ENCODE results near the gene TAF4.

Gene TAF4

DNA sequence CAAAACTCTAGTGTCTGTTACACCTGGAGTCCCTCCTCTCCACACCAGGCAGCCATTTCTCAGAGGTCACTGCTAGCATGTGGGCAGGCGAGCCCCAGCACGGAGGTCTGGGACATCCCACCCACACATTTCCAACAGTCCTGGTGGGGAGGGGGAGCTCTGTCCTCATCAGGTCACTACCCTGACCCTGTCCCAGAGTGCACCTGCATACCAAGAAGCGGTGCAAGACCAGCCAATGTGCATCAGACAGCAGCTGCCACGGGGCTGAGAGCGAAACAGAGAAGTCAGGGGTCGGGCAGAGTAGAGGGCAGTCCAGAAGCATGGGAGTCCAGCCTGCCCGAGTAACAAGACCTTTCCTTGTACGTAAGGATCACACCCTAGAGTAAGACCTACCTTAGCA is 71.1 kb downstream of the TAF4 start:
- Histone ChIP-seq H3K4me1 (ENCODE audit: insufficient read depth, insufficient read length) (no peaks in the 10 kb centered on the region), H3K27me3 (ENCODE audit: insufficient read depth, insufficient read length) (no peaks in the 10 kb centered on the region), H3K9ac (ENCODE audit: insufficient read length, low read depth) (no peak overlapping the region), H3K9me3 (ENCODE audit: insufficient read depth, low read length) (0 out of 2 replicates have a peak, but pooled peaks cover 8% of the 10 kb centered on the region), H3K4me3 (ENCODE audit: insufficient read length, low read depth) (no peak overlapping the region), H3K36me3 (ENCODE audit: insufficient read depth, insufficient read length, low read length) (peaks cover 85% of the 10 kb centered on the region)
- TF ChIP-seq SUZ12 (IDR thresholded peaks at IDR 0.05; ENCODE audit: extremely low read depth, insufficient read depth, insufficient read length) (no peak), YY1 (IDR thresholded peaks at IDR 0.05; ENCODE audit: insufficient read depth, insufficient read length) (no peak), ZNF274 (IDR thresholded peaks at IDR 0.05; ENCODE audit: low read depth, low read length) (no peak)
- DNase-seq (ENCODE audit: low read depth, low spot score) = no peak

DNA sequence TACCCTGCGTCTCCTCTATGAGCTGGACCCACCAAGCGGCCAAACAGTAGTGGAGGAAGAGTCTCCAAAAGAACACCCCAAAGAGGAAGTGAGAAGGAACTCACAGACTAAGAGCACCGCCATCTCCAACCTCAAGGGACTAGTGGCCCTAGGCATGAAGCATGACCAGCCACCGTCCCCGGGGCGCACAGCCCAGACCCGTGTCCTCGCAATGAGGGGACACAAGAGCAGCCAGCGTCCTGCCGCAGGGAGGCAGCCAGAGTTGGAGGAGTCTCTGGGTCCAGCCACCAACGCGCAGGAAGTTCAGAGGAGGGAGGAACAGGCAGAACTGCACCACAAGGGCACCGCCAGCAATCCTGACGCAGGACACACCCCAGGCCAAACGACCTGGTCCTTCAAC is 72.6 kb downstream of the TAF4 start:
- H3K9ac ChIP-seq (ENCODE audit: insufficient read length, low read depth) = no peak overlapping the region
- TF ChIP-seq ZNF274 (IDR thresholded peaks at IDR 0.05; ENCODE audit: low read depth, low read length) (no peak), YY1 (IDR thresholded peaks at IDR 0.05; ENCODE audit: insufficient read depth, insufficient read length) (no peak), SUZ12 (IDR thresholded peaks at IDR 0.05; ENCODE audit: extremely low read depth, insufficient read depth, insufficient read length) (no peak)
- H3K4me3 ChIP-seq (ENCODE audit: insufficient read length, low read depth) = no peak overlapping the region
- no peak for DNase-seq (ENCODE audit: low read depth, low spot score)
- no peaks in the 10 kb centered on the region for H3K27me3 ChIP-seq (ENCODE audit: insufficient read depth, insufficient read length)
- peaks cover 82% of the 10 kb centered on the region for H3K36me3 ChIP-seq (ENCODE audit: insufficient read depth, insufficient read length, low read length)
- 0 out of 2 replicates have a peak, but pooled peaks cover 8% of the 10 kb centered on the region for H3K9me3 ChIP-seq (ENCODE audit: insufficient read depth, low read length)
- no peaks in the 10 kb centered on the region for H3K4me1 ChIP-seq (ENCODE audit: insufficient read depth, insufficient read length)

DNA sequence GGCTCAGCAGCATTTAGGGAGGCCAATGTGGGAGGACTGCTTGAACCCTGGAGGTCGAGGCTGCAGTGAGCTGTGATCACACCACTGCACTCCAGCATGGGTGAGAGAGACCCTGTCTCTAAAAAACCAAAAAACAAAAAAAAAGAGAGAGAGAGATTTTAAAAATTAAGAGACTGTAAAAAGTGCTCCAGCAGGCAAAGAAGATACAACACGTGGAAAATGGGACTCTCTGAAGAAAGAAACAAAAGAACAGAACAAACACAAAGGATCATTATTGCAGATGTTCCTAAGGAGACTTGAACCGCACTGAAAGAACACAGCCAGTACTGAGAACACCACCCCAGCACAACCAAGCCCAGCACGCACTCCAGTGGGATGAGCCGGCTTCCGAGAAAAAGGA is 74.2 kb downstream of the TAF4 start:
- Histone ChIP-seq H3K4me3 (ENCODE audit: insufficient read length, low read depth) (no peak overlapping the region), H3K9ac (ENCODE audit: insufficient read length, low read depth) (no peak overlapping the region), H3K9me3 (ENCODE audit: insufficient read depth, low read length) (0 out of 2 replicates have a peak, but pooled peaks cover 8% of the 10 kb centered on the region), H3K27me3 (ENCODE audit: insufficient read depth, insufficient read length) (no peaks in the 10 kb centered on the region), H3K4me1 (ENCODE audit: insufficient read depth, insufficient read length) (no peaks in the 10 kb centered on the region), H3K36me3 (ENCODE audit: insufficient read depth, insufficient read length, low read length) (peaks cover 83% of the 10 kb centered on the region)
- DNase-seq (ENCODE audit: low read depth, low spot score) = no peak
- no peak for TF ChIP-seq YY1 (IDR thresholded peaks at IDR 0.05; ENCODE audit: insufficient read depth, insufficient read length)
- no peak for TF ChIP-seq ZNF274 (IDR thresholded peaks at IDR 0.05; ENCODE audit: low read depth, low read length)
- no peak for TF ChIP-seq SUZ12 (IDR thresholded peaks at IDR 0.05; ENCODE audit: extremely low read depth, insufficient read depth, insufficient read length)

DNA sequence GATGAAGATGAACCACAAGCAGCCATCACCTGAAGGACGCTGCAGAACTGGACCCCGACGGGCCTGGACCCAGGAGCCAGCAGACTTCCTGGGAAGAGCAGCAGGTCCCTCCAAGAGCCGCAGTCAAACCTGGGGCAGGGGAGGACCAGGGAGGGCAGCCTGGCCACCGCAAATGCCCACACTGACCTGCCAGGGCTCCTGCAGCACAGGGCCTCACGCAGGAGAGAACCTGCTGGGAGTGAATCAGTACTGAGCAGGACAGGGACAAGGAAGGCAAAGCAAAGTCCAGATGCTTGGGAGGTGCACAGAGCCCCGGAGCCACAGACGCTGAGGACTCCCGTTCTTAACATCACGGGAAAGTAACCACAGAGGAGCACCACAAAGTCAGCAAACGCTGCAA is 75.2 kb downstream of the TAF4 start:
- Histone ChIP-seq H3K4me3 (ENCODE audit: insufficient read length, low read depth) (no peak overlapping the region), H3K27me3 (ENCODE audit: insufficient read depth, insufficient read length) (no peaks in the 10 kb centered on the region), H3K9ac (ENCODE audit: insufficient read length, low read depth) (no peak overlapping the region), H3K9me3 (ENCODE audit: insufficient read depth, low read length) (0 out of 2 replicates have a peak, but pooled peaks cover 8% of the 10 kb centered on the region), H3K4me1 (ENCODE audit: insufficient read depth, insufficient read length) (no peaks in the 10 kb centered on the region), H3K36me3 (ENCODE audit: insufficient read depth, insufficient read length, low read length) (peaks cover 79% of the 10 kb centered on the region)
- DNase-seq (ENCODE audit: low read depth, low spot score) = no peak
- TF ChIP-seq ZNF274 (IDR thresholded peaks at IDR 0.05; ENCODE audit: low read depth, low read length) (no peak), YY1 (IDR thresholded peaks at IDR 0.05; ENCODE audit: insufficient read depth, insufficient read length) (no peak), SUZ12 (IDR thresholded peaks at IDR 0.05; ENCODE audit: extremely low read depth, insufficient read depth, insufficient read length) (no peak)

DNA sequence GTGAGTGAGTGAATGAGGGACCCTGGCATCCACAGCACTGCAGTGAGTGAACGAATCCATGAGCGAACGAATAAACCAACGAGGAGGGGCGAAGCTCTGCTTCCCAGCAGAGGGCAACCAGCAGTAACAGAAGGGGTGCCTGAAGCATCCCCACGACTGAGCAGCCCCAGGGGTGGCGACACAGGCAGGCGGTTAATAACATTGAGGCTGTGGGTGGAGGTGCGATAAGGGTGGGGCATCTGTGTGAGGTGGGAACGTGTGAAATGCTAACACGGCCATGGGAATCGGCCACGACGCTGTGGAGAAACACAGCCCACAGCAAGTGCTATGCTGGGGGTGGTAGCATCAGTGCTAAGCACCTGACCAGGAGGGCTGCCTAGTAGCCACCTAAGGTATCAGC is 75.9 kb downstream of the TAF4 start:
- no peak overlapping the region for H3K9ac ChIP-seq (ENCODE audit: insufficient read length, low read depth)
- H3K4me3 ChIP-seq (ENCODE audit: insufficient read length, low read depth) = no peak overlapping the region
- H3K4me1 ChIP-seq (ENCODE audit: insufficient read depth, insufficient read length) = no peaks in the 10 kb centered on the region
- 0 out of 2 replicates have a peak, but pooled peaks cover 8% of the 10 kb centered on the region for H3K9me3 ChIP-seq (ENCODE audit: insufficient read depth, low read length)
- TF ChIP-seq ZNF274 (IDR thresholded peaks at IDR 0.05; ENCODE audit: low read depth, low read length) = no peak
- TF ChIP-seq YY1 (IDR thresholded peaks at IDR 0.05; ENCODE audit: insufficient read depth, insufficient read length) = no peak
- no peak for TF ChIP-seq SUZ12 (IDR thresholded peaks at IDR 0.05; ENCODE audit: extremely low read depth, insufficient read depth, insufficient read length)
- no peaks in the 10 kb centered on the region for H3K27me3 ChIP-seq (ENCODE audit: insufficient read depth, insufficient read length)
- DNase-seq (ENCODE audit: low read depth, low spot score) = no peak
- H3K36me3 ChIP-seq (ENCODE audit: insufficient read depth, insufficient read length, low read length) = peaks cover 79% of the 10 kb centered on the region

DNA sequence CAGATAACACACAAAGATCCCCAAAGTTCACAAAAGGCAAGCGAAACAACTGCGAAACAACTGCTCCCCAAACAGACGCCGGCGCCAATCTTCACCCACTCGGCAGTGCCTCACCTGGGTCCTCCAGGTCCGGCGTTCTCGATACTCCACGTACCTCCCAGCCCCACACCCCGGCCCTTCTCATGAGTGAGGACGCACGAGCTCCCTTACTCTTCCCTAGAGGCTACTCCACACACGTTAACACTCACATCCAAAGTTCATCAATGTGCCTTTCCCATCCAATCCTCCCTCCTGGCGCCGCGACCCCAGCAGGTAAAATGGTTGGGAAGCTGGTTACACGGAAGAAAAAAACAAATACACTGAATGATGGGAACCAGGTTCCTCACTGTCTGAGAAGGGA is 77.0 kb downstream of the TAF4 start:
- H3K9me3 ChIP-seq (ENCODE audit: insufficient read depth, low read length) = 0 out of 2 replicates have a peak, but pooled peaks cover 8% of the 10 kb centered on the region
- no peak overlapping the region for H3K9ac ChIP-seq (ENCODE audit: insufficient read length, low read depth)
- H3K4me1 ChIP-seq (ENCODE audit: insufficient read depth, insufficient read length) = no peaks in the 10 kb centered on the region
- no peak overlapping the region for H3K4me3 ChIP-seq (ENCODE audit: insufficient read length, low read depth)
- TF ChIP-seq YY1 (IDR thresholded peaks at IDR 0.05; ENCODE audit: insufficient read depth, insufficient read length) (no peak), ZNF274 (IDR thresholded peaks at IDR 0.05; ENCODE audit: low read depth, low read length) (no peak), SUZ12 (IDR thresholded peaks at IDR 0.05; ENCODE audit: extremely low read depth, insufficient read depth, insufficient read length) (no peak)
- H3K36me3 ChIP-seq (ENCODE audit: insufficient read depth, insufficient read length, low read length) = peaks cover 78% of the 10 kb centered on the region
- DNase-seq (ENCODE audit: low read depth, low spot score) = no peak
- H3K27me3 ChIP-seq (ENCODE audit: insufficient read depth, insufficient read length) = no peaks in the 10 kb centered on the region

DNA sequence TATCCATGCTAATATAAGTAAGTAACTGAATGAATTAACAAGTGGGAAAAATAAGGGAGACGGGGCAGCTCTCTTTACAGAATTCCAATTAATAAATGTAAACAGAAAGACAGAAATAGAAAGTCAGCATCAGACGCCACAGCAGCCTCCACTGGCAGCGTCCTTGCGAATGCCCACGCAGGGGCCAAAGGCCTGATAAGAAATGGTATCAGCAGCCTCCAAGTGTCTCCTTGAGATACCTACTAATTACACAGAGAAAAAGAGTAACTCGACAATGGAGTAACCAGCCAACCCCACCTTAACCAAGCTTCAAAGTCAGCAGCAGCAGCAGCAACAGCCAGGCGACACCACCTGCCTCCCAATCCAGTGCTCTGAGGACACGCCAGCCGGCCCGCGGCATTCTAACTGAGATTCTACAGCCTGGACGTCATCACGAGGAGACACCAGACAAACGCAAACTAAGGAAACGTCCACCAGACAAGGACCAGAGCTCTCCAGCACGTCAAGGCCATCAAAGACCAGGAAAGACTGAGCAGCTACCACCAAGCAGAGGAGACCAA is 78.8 kb downstream of the TAF4 start:
- H3K9me3 ChIP-seq (ENCODE audit: insufficient read depth, low read length) = 0 out of 2 replicates have a peak, but pooled peaks cover 4% of the 10 kb centered on the region
- TF ChIP-seq ZNF274 (IDR thresholded peaks at IDR 0.05; ENCODE audit: low read depth, low read length) = no peak
- TF ChIP-seq SUZ12 (IDR thresholded peaks at IDR 0.05; ENCODE audit: extremely low read depth, insufficient read depth, insufficient read length) = no peak
- no peak for TF ChIP-seq YY1 (IDR thresholded peaks at IDR 0.05; ENCODE audit: insufficient read depth, insufficient read length)

More for the DNA sequence above, 78.8 kb downstream of the TAF4 start:
- Histone ChIP-seq H3K9ac (ENCODE audit: insufficient read length, low read depth) (no peak overlapping the region), H3K4me3 (ENCODE audit: insufficient read length, low read depth) (no peak overlapping the region), H3K27me3 (ENCODE audit: insufficient read depth, insufficient read length) (no peaks in the 10 kb centered on the region), H3K36me3 (ENCODE audit: insufficient read depth, insufficient read length, low read length) (peaks cover 72% of the 10 kb centered on the region), H3K4me1 (ENCODE audit: insufficient read depth, insufficient read length) (no peaks in the 10 kb centered on the region)
- no peak for DNase-seq (ENCODE audit: low read depth, low spot score)

All from NT2/D1 (cell line).